Measurements from ENCODE around the gene SEPTIN12.

DNA sequence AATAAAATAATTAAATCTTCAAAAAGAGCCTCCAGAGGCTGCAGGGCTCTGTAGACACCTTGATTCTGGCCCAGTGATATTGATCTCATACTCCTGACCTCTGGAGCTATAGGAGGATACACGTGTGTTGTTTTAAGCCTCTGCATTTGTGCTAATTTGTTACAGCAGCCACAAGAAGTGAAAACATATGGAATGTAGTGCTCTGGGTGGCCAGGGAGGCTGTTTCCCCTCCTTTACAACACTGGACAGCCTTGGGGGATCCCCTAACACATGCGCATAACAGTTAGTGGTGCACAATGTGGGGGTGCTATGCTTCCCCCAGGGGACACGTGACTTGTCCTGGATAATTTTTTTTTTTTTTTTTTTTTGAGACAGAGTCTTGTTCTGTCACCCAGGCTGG lies 16.5 kb downstream of the SEPTIN12 start:
- no peak for TF ChIP-seq POLR2A (IDR thresholded peaks at IDR 0.05)
- TF ChIP-seq, protein P1, sequence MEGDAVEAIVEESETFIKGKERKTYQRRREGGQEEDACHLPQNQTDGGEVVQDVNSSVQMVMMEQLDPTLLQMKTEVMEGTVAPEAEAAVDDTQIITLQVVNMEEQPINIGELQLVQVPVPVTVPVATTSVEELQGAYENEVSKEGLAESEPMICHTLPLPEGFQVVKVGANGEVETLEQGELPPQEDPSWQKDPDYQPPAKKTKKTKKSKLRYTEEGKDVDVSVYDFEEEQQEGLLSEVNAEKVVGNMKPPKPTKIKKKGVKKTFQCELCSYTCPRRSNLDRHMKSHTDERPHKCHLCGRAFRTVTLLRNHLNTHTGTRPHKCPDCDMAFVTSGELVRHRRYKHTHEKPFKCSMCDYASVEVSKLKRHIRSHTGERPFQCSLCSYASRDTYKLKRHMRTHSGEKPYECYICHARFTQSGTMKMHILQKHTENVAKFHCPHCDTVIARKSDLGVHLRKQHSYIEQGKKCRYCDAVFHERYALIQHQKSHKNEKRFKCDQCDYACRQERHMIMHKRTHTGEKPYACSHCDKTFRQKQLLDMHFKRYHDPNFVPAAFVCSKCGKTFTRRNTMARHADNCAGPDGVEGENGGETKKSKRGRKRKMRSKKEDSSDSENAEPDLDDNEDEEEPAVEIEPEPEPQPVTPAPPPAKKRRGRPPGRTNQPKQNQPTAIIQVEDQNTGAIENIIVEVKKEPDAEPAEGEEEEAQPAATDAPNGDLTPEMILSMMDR (IDR thresholded peaks at IDR 0.05), result no peak
- TF ChIP-seq EP300 (IDR thresholded peaks at IDR 0.05), result no peak
- TF ChIP-seq POLR2AphosphoS5 (IDR thresholded peaks at IDR 0.05), result no peak
